Testis (tissue), 2 donors: ENCODE data around the gene EFNA2.

Experiments
- CTCF ChIP-seq, 3 experiments: fragments of 450-650 bp in 2 of 3; fragments of 200-600 bp in 1 of 3; sonication (generic) in 1 of 3; IDR thresholded peaks; one replicate each; pipeline ENCODE4 v1.5.1; 2016 to 2019; ENCODE audit warnings: antibody characterized with exemption in 3 of 3, mild to moderate bottlenecking in 2 of 3, moderate library complexity in 1 of 3
- POLR2A ChIP-seq: fragments of 450-650 bp; IDR thresholded peaks from one replicate; pipeline ENCODE4 v1.6.1; 2017; ENCODE audit warnings: antibody characterized with exemption, mild to moderate bottlenecking, moderate library complexity

- TF ChIP-seq CTCF (IDR thresholded peaks at IDR 0.05) (no peak), POLR2A (no peak)
Measured at GRCh38 chr19:1248139-1248785, 37.4 kb upstream of the EFNA2 start, which contains the start of gene MIDN.
